Measurements from ENCODE around the gene IGFN1. TPM values are rescaled to one million over a fixed set of nuclear protein-coding genes. Genes with fewer than 3 reads are reported as not detected.

The IGFN1 gene
- not detected in 2 replicates for polyA plus RNA-seq
- polyA minus RNA-seq = not detected in 2 replicates

GRCh38 chr1:201190624-201191051 lies at the start of gene IGFN1:
TSS of gene IGFN1 (plus strand) at chr1:201190824. CDS start at chr1:201193294, 2,470 bp downstream.
- Histone ChIP-seq H2AFZ (ENCODE audit: low read depth, low read length) (no peak within 1 kb of the TSS), H3K36me3 (ENCODE audit: insufficient read depth, low read length) (no peaks in the 10 kb centered on the region), H3K27ac (ENCODE audit: low read length) (no peak within 1 kb of the TSS), H3K4me3 (ENCODE audit: low read length) (no peak within 1 kb of the TSS), H3K27me3 (ENCODE audit: insufficient read depth, low read depth, low read length) (no peaks in the 10 kb centered on the region), H3K9me3 (ENCODE audit: low read length) (no peaks in the 10 kb centered on the region), H3K9ac (ENCODE audit: low read length) (no peak within 1 kb of the TSS), H3F3A (ENCODE audit: insufficient read depth, low read length, poor library complexity, severe bottlenecking) (no peaks in the 10 kb centered on the region), H3K79me2 (replicated peaks; ENCODE audit: insufficient read depth, low read length) (no peaks in the 10 kb centered on the region), H3K4me2 (ENCODE audit: low read length) (no peak within 1 kb of the TSS), H4K20me1 (ENCODE audit: insufficient read depth) (no peaks in the 10 kb centered on the region), H3K9me2 (ENCODE audit: insufficient read depth, low read length) (no peaks in the 10 kb centered on the region)
- no peak for TF ChIP-seq REST (IDR thresholded peaks at IDR 0.05; ENCODE audit: borderline replicate concordance)
- no peak for TF ChIP-seq EP300 (conservative IDR thresholded peaks at IDR 0.05; ENCODE audit: poor library complexity, severe bottlenecking)
- TF ChIP-seq EZH2 (IDR thresholded peaks at IDR 0.05; ENCODE audit: borderline replicate concordance, insufficient read depth, low read length, poor library complexity, severe bottlenecking) = no peak
- TF ChIP-seq RAD21 (conservative IDR thresholded peaks at IDR 0.05) = no peak
- no peak for TF ChIP-seq CTCF (IDR thresholded peaks at IDR 0.05; ENCODE audit: poor library complexity, severe bottlenecking)
- no peak for TF ChIP-seq MXI1 (conservative IDR thresholded peaks at IDR 0.05; ENCODE audit: poor library complexity, severe bottlenecking)
- TF ChIP-seq POLR2AphosphoS5 (IDR thresholded peaks at IDR 0.05) = no peak
- no peak for TF ChIP-seq SMC3 (conservative IDR thresholded peaks at IDR 0.05; ENCODE audit: poor library complexity)
- TF ChIP-seq TAF1 (IDR thresholded peaks at IDR 0.05; ENCODE audit: low read depth) = no peak

DNA sequence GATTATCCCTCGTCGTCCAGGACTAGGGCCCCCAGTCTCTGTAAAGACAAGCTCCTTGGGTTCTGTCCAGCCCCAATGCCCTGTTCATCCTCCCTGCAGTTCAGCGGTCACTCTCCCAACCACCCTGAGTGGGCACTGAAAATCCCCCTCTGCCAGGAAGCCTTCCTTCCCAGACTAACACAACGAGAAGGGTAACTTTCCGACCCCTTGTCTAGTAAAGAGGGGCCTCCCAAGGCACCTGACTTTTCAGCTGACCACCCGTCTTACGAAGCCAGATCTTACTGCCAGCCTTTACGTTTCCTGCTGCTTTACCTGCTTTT lies 49.7 kb upstream of the IGFN1 start:
- no peak for TF ChIP-seq EZH2 (IDR thresholded peaks at IDR 0.05; ENCODE audit: borderline replicate concordance, insufficient read depth, low read length, poor library complexity, severe bottlenecking)
- TF ChIP-seq TAF1 (IDR thresholded peaks at IDR 0.05; ENCODE audit: low read depth) = no peak
- no peak for TF ChIP-seq RAD21 (conservative IDR thresholded peaks at IDR 0.05)
- no peak for TF ChIP-seq MXI1 (conservative IDR thresholded peaks at IDR 0.05; ENCODE audit: poor library complexity, severe bottlenecking)
- TF ChIP-seq POLR2AphosphoS5 (IDR thresholded peaks at IDR 0.05) = no peak
- no peak for TF ChIP-seq SMC3 (conservative IDR thresholded peaks at IDR 0.05; ENCODE audit: poor library complexity)
- H3K9ac ChIP-seq (ENCODE audit: low read length) = no peak overlapping the region
- no peaks in the 10 kb centered on the region for H3K9me2 ChIP-seq (ENCODE audit: insufficient read depth, low read length)
- no peak overlapping the region for H3K4me3 ChIP-seq (ENCODE audit: low read length)
- H3K27me3 ChIP-seq (ENCODE audit: insufficient read depth, low read depth, low read length) = no peaks in the 10 kb centered on the region
- H3K36me3 ChIP-seq (ENCODE audit: insufficient read depth, low read length) = no peaks in the 10 kb centered on the region
- no peak overlapping the region for H2AFZ ChIP-seq (ENCODE audit: low read depth, low read length)
- H3K9me3 ChIP-seq (ENCODE audit: low read length) = no peaks in the 10 kb centered on the region
- H3K79me2 ChIP-seq (replicated peaks; ENCODE audit: insufficient read depth, low read length) = no peaks in the 10 kb centered on the region
- no peak overlapping the region for H3K4me2 ChIP-seq (ENCODE audit: low read length)
- H4K20me1 ChIP-seq (ENCODE audit: insufficient read depth) = no peaks in the 10 kb centered on the region
- no peaks in the 10 kb centered on the region for H3F3A ChIP-seq (ENCODE audit: insufficient read depth, low read length, poor library complexity, severe bottlenecking)
- H3K27ac ChIP-seq (ENCODE audit: low read length) = no peak overlapping the region
